SU-DHL-6 (cell line): ENCODE measurements around the gene BCL2L11.

ENCODE experiments used
- H2AFZ ChIP-seq: fragments of 200-600 bp; sonication (generic); 2 replicates; pipeline ENCODE4 v1.6.1; 2014; ENCODE audit warnings: low read depth, mild to moderate bottlenecking, moderate library complexity, mixed read lengths, antibody characterized with exemption, low read length; ENCODE audit not compliant: severe bottlenecking
- H3F3A ChIP-seq: fragments of 200-600 bp; shearing (Covaris generic); 2 replicates; pipeline ENCODE4 v1.6.0; 2016; ENCODE audit warnings: antibody characterized with exemption, mild to moderate bottlenecking; ENCODE audit not compliant: insufficient read depth
- H3K27ac ChIP-seq: fragments of 200-600 bp; sonication (generic); 2 replicates; pipeline ENCODE4 v1.5.1; 2016; ENCODE audit warnings: low read depth, mild to moderate bottlenecking, low read length, moderate library complexity, mixed read lengths
- H3K27me3 ChIP-seq: fragments of 200-600 bp; sonication (generic), shearing (Covaris generic); 2 replicates; pipeline ENCODE4 v1.6.0; 2014; ENCODE audit warnings: mild to moderate bottlenecking, low read length
- H3K36me3 ChIP-seq: fragments of 200-600 bp; sonication (generic); 2 replicates; pipeline ENCODE4 v1.6.1; 2014; ENCODE audit warnings: mild to moderate bottlenecking, low read length, mixed read lengths
- H3K4me2 ChIP-seq: fragments of 300-600, 200-600 bp; shearing (Covaris generic), sonication (generic); 2 replicates; pipeline ENCODE4 v1.6.0; 2014; ENCODE audit warnings: low read length, low read depth, mild to moderate bottlenecking; ENCODE audit not compliant: poor library complexity, severe bottlenecking
- H3K4me3 ChIP-seq: fragments of 200-600 bp; sonication (generic); 2 replicates; pipeline ENCODE4 v1.5.1; 2014; ENCODE audit warnings: antibody characterized with exemption, low read length, mild to moderate bottlenecking, mixed read lengths; ENCODE audit not compliant: insufficient read depth, poor library complexity, severe bottlenecking
- H3K79me2 ChIP-seq: fragments of 200-600 bp; sonication (generic); 2 replicates; pipeline ENCODE4 v1.6.1; 2014; ENCODE audit warnings: mild to moderate bottlenecking, low read length, moderate library complexity; ENCODE audit not compliant: insufficient read depth
- H3K9ac ChIP-seq: fragments of 200-600 bp; sonication (generic); 2 replicates; pipeline ENCODE4 v1.7.0; 2014; ENCODE audit warnings: mild to moderate bottlenecking, low read length
- H3K9me2 ChIP-seq: fragments of 200-600 bp; sonication (generic); replicated peaks from 2 replicates; pipeline ENCODE4 v1.6.1; 2014; ENCODE audit warnings: low read length; ENCODE audit not compliant: insufficient read depth
- H3K9me3 ChIP-seq: fragments of 200-600 bp; sonication (generic); 2 replicates; pipeline ENCODE4 v1.6.1; 2014; ENCODE audit warnings: low read length, mixed read lengths; ENCODE audit not compliant: insufficient read depth
- H4K20me1 ChIP-seq: fragments of 200-600 bp; sonication (generic); 2 replicates; pipeline ENCODE4 v1.6.1; 2014; ENCODE audit warnings: low read depth, mild to moderate bottlenecking, antibody characterized with exemption, low read length, moderate library complexity, mixed read lengths
- CTCF ChIP-seq: fragments of 200-600 bp; sonication (generic); IDR thresholded peaks from one replicate; pipeline ENCODE4 v1.5.1; 2017; ENCODE audit warnings: antibody characterized with exemption, mild to moderate bottlenecking, low read length, moderate library complexity; ENCODE audit not compliant: insufficient read depth, poor library complexity, severe bottlenecking
- EZH2phosphoT487 ChIP-seq: fragments of 200-600 bp; sonication (generic), shearing (Covaris generic); conservative IDR thresholded peaks from 2 replicates; pipeline ENCODE4 v1.6.1; 2018; ENCODE audit warnings: mild to moderate bottlenecking, antibody characterized with exemption, low read length, moderate library complexity, mixed read lengths

The BCL2L11 gene

GRCh38 chr2:111102216-111102615, 18.5 kb upstream of the BCL2L11 start:
- Histone ChIP-seq H3K9me2 (no peaks in the 10 kb centered on the region), H3K27me3 (no peaks in the 10 kb centered on the region), H2AFZ (no peak overlapping the region), H4K20me1 (no peaks in the 10 kb centered on the region), H3K9me3 (no peaks in the 10 kb centered on the region), H3K4me2 (no peak overlapping the region), H3K27ac (no peak overlapping the region), H3F3A (no peaks in the 10 kb centered on the region), H3K36me3 (no peaks in the 10 kb centered on the region), H3K4me3 (no peak overlapping the region), H3K79me2 (no peaks in the 10 kb centered on the region), H3K9ac (no peak overlapping the region)
- no peak for TF ChIP-seq CTCF
- TF ChIP-seq EZH2phosphoT487 = no peak

- Histone ChIP-seq H3K4me3 (no peak overlapping the region), H3K79me2 (no peaks in the 10 kb centered on the region), H3K9me3 (no peaks in the 10 kb centered on the region), H3K27me3 (no peaks in the 10 kb centered on the region), H3K9ac (no peak overlapping the region), H3F3A (no peaks in the 10 kb centered on the region), H3K4me2 (no peak overlapping the region), H2AFZ (no peak overlapping the region), H4K20me1 (no peaks in the 10 kb centered on the region), H3K27ac (no peak overlapping the region), H3K9me2 (no peaks in the 10 kb centered on the region), H3K36me3 (no peaks in the 10 kb centered on the region)
- no peak for TF ChIP-seq EZH2phosphoT487
- TF ChIP-seq CTCF = no peak
These were observed 14.8 kb upstream of the BCL2L11 start for GRCh38 chr2:111105926-111106325.

GRCh38 chr2:111106706-111107105, 14.0 kb upstream of the BCL2L11 start:
- TF ChIP-seq EZH2phosphoT487 (no peak), CTCF (no peak)
- H3F3A ChIP-seq = no peaks in the 10 kb centered on the region
- no peaks in the 10 kb centered on the region for H3K9me2 ChIP-seq
- no peaks in the 10 kb centered on the region for H4K20me1 ChIP-seq
- H3K27me3 ChIP-seq = no peaks in the 10 kb centered on the region
- no peaks in the 10 kb centered on the region for H3K9me3 ChIP-seq
- no peaks in the 10 kb centered on the region for H3K36me3 ChIP-seq
- H2AFZ ChIP-seq = no peak overlapping the region
- H3K79me2 ChIP-seq = no peaks in the 10 kb centered on the region
- no peak overlapping the region for H3K27ac ChIP-seq
- no peak overlapping the region for H3K4me2 ChIP-seq
- no peak overlapping the region for H3K4me3 ChIP-seq
- H3K9ac ChIP-seq = no peak overlapping the region
